Right lobe of liver (tissue), 6 donors: ENCODE results near the gene BTBD16. TPM values are rescaled to one million over a fixed set of nuclear protein-coding genes. Genes with fewer than 3 reads are reported as not detected.
A peak's percentile ranks its signal among the peaks of the same experiment; 100 is the strongest.

Source experiments
- ATAC-seq, 4 donors: fragments of 200-7000 bp; cut with Tn5 transposase; one replicate each; pipeline ENCODE4 v1.9.1; 2020; ENCODE audit warnings: mild to moderate bottlenecking in 4 of 4, moderate library complexity in 4 of 4
- DNase-seq, 3 donors: peaks; one replicate each; pipeline ENCODE4 v3.0.0-alpha.2; 2020
- H3K27ac ChIP-seq, 3 donors: fragments of 200-600 bp; one replicate each; pipeline ENCODE4 v1.8.0; 2022
- H3K27me3 ChIP-seq, 2 donors: fragments of 200-600 bp; one replicate each; pipeline ENCODE4 v1.8.0; 2022
- H3K36me3 ChIP-seq, 4 donors: fragments of 200-600 bp; sonication (generic) in 1 of 4; one replicate each; pipeline versions ENCODE4 v1.5.1 to v1.8.0; 2017 to 2022; ENCODE audit warnings: control low read depth in 1 of 4
- H3K4me1 ChIP-seq, 4 donors: fragments of 200-600 bp; sonication (generic) in 1 of 4; one replicate each; pipeline versions ENCODE4 v1.5.1 to v1.8.0; 2017 to 2022; ENCODE audit warnings: control low read depth in 1 of 4
- H3K4me3 ChIP-seq, 3 donors: fragments of 200-600 bp; one replicate each; pipeline ENCODE4 v1.8.0; 2022
- H3K9me3 ChIP-seq, 4 donors: fragments of 200-600 bp; sonication (generic) in 1 of 4; one replicate each; pipeline versions ENCODE4 v1.5.1 to v1.8.0; 2017 to 2022; ENCODE audit warnings: control low read depth in 1 of 4
- POLR2A ChIP-seq: fragments of 450-650 bp; IDR thresholded peaks from one replicate; pipeline ENCODE4 v1.6.1; 2017; ENCODE audit warnings: antibody characterized with exemption, mild to moderate bottlenecking
- WGBS: methylation state at CpG from one replicate; pipeline ENCODE4 v1.1.6; 2018; ENCODE audit warnings: low coverage, low lambda C conversion rate; ENCODE audit not compliant: insufficient coverage; ENCODE audit errors: missing lambda C conversion rate; 5-methylcytosine and 5-hydroxymethylcytosine counted together
- intact Hi-C, 2 donors: fragments of 100-400 bp; cut with DNase I; formaldehyde crosslinking; loops; one replicate each; pipeline versions ENCODE4 v1.11.2 to v1.14.1; 2022
- total RNA-seq, 6 experiments: library from RNA; depleted of rRNA in 2 of 6; stranded (reverse); fragments of >200 nt in 2 of 6; fragmentation: NEBNext Ultra II Directional in 3 of 6; extraction: Animal tissue kit (Norgen Biotek cat#: 25700) in 3 of 6; gene quantifications; one replicate each; pipeline versions ENCODE4 v1.1.0 to v1.2.4, GENCODE V29; 2016 to 2023
- TF ChIP-seq, protein P1 (sequence below), 4 donors: fragments of 200-600 bp in 3 of 4; fragments of 450-650 bp in 1 of 4; IDR thresholded peaks; one replicate each; pipeline versions ENCODE4 v1.5.1 to v1.8.0; 2016 to 2022; ENCODE audit warnings: antibody characterized with exemption in 4 of 4, mild to moderate bottlenecking in 2 of 4
- donor health status: DM: no; HTN: yes; CAD: no.
- donor health status: DM: no; HTN: no; CAD: no.
- donor health status: DM: no; HTN: no; CAD: no.
- donor health status: DM: no; HTN: yes; CAD: no.
- donor health status: DM: no; HTN: yes; CAD: no.

Gene BTBD16
- total RNA-seq, 6 experiments from 2014 or later, result 0.98 to 3.0 (median 2.0) TPM

DNA sequence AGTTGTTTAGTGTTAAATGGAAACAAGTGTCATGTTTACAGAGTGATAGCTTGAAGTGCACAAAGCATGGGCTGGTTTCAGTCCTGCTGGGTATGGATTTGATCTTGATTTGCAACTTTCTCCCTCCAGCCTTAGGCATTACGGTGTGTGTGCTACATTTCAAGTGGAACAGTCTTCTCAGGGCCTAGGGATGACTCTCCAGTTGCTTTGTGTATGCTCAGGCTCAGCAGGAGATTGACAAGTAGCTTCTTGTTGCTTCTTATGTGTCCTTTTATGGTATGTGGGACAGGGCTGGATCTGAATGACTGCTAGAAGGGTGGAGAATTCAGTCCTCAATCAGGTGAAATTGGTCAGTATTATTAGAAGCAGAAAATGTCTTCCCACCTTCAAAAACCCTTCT, 52.1 kb downstream of the BTBD16 start:
- no peak for DNase-seq
- H3K36me3 ChIP-seq, result no peaks in the 10 kb centered on the region
- intact Hi-C loops, result no loop called here
- H3K9me3 ChIP-seq, result no peaks in the 10 kb centered on the region
- H3K27me3 ChIP-seq, result no peaks in the 10 kb centered on the region
- no peak for TF ChIP-seq POLR2A
- TF ChIP-seq, protein P1, sequence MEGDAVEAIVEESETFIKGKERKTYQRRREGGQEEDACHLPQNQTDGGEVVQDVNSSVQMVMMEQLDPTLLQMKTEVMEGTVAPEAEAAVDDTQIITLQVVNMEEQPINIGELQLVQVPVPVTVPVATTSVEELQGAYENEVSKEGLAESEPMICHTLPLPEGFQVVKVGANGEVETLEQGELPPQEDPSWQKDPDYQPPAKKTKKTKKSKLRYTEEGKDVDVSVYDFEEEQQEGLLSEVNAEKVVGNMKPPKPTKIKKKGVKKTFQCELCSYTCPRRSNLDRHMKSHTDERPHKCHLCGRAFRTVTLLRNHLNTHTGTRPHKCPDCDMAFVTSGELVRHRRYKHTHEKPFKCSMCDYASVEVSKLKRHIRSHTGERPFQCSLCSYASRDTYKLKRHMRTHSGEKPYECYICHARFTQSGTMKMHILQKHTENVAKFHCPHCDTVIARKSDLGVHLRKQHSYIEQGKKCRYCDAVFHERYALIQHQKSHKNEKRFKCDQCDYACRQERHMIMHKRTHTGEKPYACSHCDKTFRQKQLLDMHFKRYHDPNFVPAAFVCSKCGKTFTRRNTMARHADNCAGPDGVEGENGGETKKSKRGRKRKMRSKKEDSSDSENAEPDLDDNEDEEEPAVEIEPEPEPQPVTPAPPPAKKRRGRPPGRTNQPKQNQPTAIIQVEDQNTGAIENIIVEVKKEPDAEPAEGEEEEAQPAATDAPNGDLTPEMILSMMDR (IDR thresholded peaks at IDR 0.05), result no peak
- no peak for ATAC-seq
- H3K4me1 ChIP-seq, result no peaks in the 10 kb centered on the region
- no peak overlapping the region for H3K4me3 ChIP-seq
- no peak overlapping the region for H3K27ac ChIP-seq
- WGBS, result 70% methylated on average over 1 of the region's 1 CpG

DNA sequence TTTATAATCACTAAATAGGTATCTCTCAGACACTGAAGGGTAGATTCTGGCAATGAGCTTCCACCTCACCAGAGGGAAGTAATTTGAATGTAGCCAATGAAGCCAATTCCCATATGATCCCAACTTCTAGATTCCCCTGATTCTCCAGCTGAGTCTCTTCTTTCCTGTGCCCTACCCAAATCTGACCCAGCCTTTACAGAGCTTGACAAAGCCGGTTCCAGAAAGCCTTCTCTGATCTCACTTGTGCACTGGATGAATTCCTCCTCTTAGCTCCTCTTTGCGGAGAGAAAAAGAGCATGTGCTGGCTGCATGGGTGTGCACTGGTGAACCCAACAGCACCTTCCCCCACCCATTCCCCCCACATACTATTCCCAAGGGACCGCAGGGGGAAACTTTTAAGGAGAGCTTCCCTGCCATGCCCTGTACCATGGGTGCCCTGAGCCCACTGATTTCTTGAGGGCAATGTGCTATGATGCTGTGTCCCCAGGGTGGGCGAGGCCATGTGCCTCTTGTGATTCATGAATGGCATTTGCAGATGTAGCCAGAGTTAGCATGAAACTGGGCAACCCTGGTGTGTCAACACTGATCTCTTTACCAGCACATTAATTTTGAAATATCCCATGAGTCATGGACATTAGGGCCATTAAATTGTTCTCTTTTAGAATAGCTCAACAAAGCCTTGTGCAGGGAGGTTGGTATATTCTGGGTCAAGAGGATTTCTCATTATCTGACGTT, 53.0 kb downstream of the BTBD16 start:
- TF ChIP-seq, protein P1 (IDR thresholded peaks at IDR 0.05), result no peak
- no peak for TF ChIP-seq POLR2A
- ATAC-seq (peak in 1 of 4 donors; percentile 87), DNase-seq (no peak)
- H3K9me3 ChIP-seq, result no peaks in the 10 kb centered on the region
- H3K27ac ChIP-seq, result no peak overlapping the region
- 100% methylated on average over 1 of the region's 5 CpGs for WGBS
- H3K4me1 ChIP-seq, result no peaks in the 10 kb centered on the region
- H3K27me3 ChIP-seq, result no peaks in the 10 kb centered on the region
- H3K4me3 ChIP-seq, result no peak overlapping the region
- intact Hi-C loops, result no loop called here
- no peaks in the 10 kb centered on the region for H3K36me3 ChIP-seq

DNA sequence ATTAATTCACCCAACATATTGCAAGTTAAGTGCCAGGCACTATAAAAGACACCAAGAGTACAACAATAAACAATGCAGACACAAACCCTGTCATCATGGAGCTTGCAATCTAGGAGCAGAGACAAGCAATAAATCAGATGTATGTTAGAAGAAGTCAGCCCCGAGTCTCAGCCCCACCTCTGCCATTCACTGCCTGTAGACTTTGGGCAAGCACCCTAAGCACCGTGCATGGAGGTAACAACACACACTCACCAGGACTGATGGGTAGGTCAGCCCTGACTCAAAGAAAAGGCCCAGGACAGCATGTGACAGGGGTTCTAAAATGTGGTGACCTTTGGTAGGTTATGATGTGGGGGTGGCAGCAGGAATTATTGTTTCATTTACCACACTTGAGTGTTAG, 54.1 kb downstream of the BTBD16 start:
- Histone ChIP-seq H3K4me3 (no peak overlapping the region), H3K36me3 (no peaks in the 10 kb centered on the region), H3K27me3 (no peaks in the 10 kb centered on the region), H3K9me3 (no peaks in the 10 kb centered on the region), H3K27ac (no peak overlapping the region), H3K4me1 (no peaks in the 10 kb centered on the region)
- TF ChIP-seq, protein P1 (IDR thresholded peaks at IDR 0.05), result no peak
- WGBS, result no CpG with 5 or more reads among the region's 2 CpGs
- intact Hi-C loops, result no loop called here
- ATAC-seq (no peak), DNase-seq (no peak)

DNA sequence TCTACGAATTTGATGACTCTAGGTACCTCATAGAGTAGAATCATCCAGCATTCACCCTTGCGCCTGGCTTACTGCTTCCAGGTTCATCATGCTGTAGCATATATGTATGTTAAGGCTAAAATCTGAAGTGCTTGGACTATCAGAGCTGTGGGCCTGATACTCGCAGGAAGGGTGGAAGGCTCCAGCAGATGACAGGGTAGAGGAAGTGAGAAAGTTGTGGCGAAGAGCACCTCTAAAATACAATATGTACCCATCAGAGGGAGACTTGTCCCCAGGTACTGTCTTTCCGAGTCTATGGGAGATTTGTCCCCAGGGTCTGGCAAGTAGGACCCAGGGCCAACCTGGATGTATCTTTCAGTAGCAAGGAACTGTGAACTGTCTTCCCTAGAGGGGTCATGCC, 55.3 kb downstream of the BTBD16 start:
- 87% methylated on average over 4 of the region's 5 CpGs for WGBS
- DNase-seq (no peak), ATAC-seq (no peak)
- TF ChIP-seq, protein P1 (IDR thresholded peaks at IDR 0.05), result no peak
- TF ChIP-seq POLR2A, result no peak
- Histone ChIP-seq H3K9me3 (no peaks in the 10 kb centered on the region), H3K36me3 (no peaks in the 10 kb centered on the region), H3K4me3 (no peak overlapping the region), H3K27ac (no peak overlapping the region), H3K4me1 (no peaks in the 10 kb centered on the region), H3K27me3 (no peaks in the 10 kb centered on the region)
- intact Hi-C loops, result no loop called here
